GM12878 (cell line): ENCODE data around the gene GALNT9. TPM values are rescaled to one million over a fixed set of nuclear protein-coding genes. Genes with fewer than 3 reads are reported as not detected.

Source experiments
- ATAC-seq: fragments of 200-7000 bp; cut with Tn5 transposase; 3 replicates; pipeline ENCODE4 v1.9.1; 2020; ENCODE audit warnings: mild to moderate bottlenecking, moderate library complexity
- BruUV-seq: library from RNA; stranded (reverse); fragments of 400-500 nt; replicated peaks from 2 replicates; lab custom pipeline; 2021; lab: Mats Ljungman, UMichigan
- CTCF ChIA-PET: fragments of 300-600 bp; sonication (Branson Sonifier 250); formaldehyde crosslinking; extraction: SDS; loops from one replicate; lab custom pipeline; 2021; ENCODE audit warnings: inconsistent platforms; lab: Yijun Ruan, JAX
- POLR2A ChIA-PET: fragments of 350-600 bp; formaldehyde crosslinking; extraction: SDS; loops from one replicate; lab custom pipeline; 2021; ENCODE audit warnings: inconsistent platforms; lab: Charles Lee
- RAD21 ChIA-PET: fragments of 300-600 bp; sonication (Branson Sonifier 250); formaldehyde crosslinking; loops from one replicate; lab custom pipeline; 2023; ENCODE audit warnings: antibody characterized with exemption; ENCODE audit not compliant: unreplicated experiment; lab: Charles Lee
- SMC1A ChIA-PET: fragments of 300-600 bp; sonication (Branson Sonifier 250); formaldehyde crosslinking; loops from one replicate; lab custom pipeline; 2023; ENCODE audit not compliant: unreplicated experiment, uncharacterized antibody; lab: Charles Lee
- DNase-seq: peaks from one replicate; pipeline ENCODE4 v3.0.0-alpha.2; 2011; ENCODE audit warnings: low read depth, low spot score
- FAIRE-seq: peaks from 3 replicates; lab custom pipeline; 2011; peaks lifted over from hg19 to GRCh38; lab: Jason Lieb, UNC
- H2AFZ ChIP-seq: 2 replicates; pipeline ENCODE4 v1.6.0; 2011; ENCODE audit warnings: low read depth, low read length, control low read depth; ENCODE audit not compliant: control insufficient read depth
- H3K27ac ChIP-seq: 2 replicates; pipeline ENCODE4 v1.5.1; 2011; ENCODE audit warnings: control low read depth; ENCODE audit not compliant: control insufficient read depth, insufficient read depth
- H3K27me3 ChIP-seq, 2 experiments: replicated peaks in 1 of 2; 2 replicates each; pipeline versions ENCODE4 v1.6.0 to v1.6.1; 2011; ENCODE audit warnings: low read length in 1 of 2; ENCODE audit not compliant: control insufficient read depth in 2 of 2, insufficient read depth in 2 of 2
- H3K36me3 ChIP-seq, 2 experiments: 2 replicates each; pipeline ENCODE4 v1.5.1; 2011; ENCODE audit warnings: low read length in 1 of 2; ENCODE audit not compliant: control insufficient read depth in 2 of 2, insufficient read depth in 2 of 2
- H3K4me1 ChIP-seq: 2 replicates; pipeline ENCODE4 v1.6.1; 2011; ENCODE audit warnings: mild to moderate bottlenecking, low read length, moderate library complexity, mixed read lengths; ENCODE audit not compliant: control insufficient read depth, insufficient read depth
- H3K4me2 ChIP-seq: 2 replicates; pipeline ENCODE4 v1.6.0; 2011; ENCODE audit warnings: control low read depth; ENCODE audit not compliant: control insufficient read depth, insufficient read depth
- H3K4me3 ChIP-seq: fragments of 200-600 bp; sonication (generic); 2 replicates; pipeline ENCODE4 v1.5.1; 2016
- H3K79me2 ChIP-seq: 2 replicates; pipeline ENCODE4 v1.6.0; 2011; ENCODE audit warnings: low read length; ENCODE audit not compliant: control insufficient read depth, insufficient read depth
- H3K9ac ChIP-seq: 2 replicates; pipeline ENCODE4 v1.8.0; 2011; ENCODE audit warnings: low read length, control low read depth, mixed read lengths; ENCODE audit not compliant: control insufficient read depth, insufficient read depth
- H3K9me3 ChIP-seq: replicated peaks from 3 replicates; pipeline ENCODE4 v1.5.1; 2011; ENCODE audit warnings: mild to moderate bottlenecking, low read length; ENCODE audit not compliant: control insufficient read depth, insufficient read depth
- H4K20me1 ChIP-seq: 2 replicates; pipeline ENCODE4 v1.6.0; 2011; ENCODE audit not compliant: control insufficient read depth, insufficient read depth
- ATF7 ChIP-seq: fragments of 450-650 bp; IDR thresholded peaks from 2 replicates; pipeline ENCODE4 v1.6.1; 2016; ENCODE audit warnings: low read depth, mild to moderate bottlenecking
- HDAC6 ChIP-seq: fragments of 200-600 bp; sonication (generic); IDR thresholded peaks from one replicate; pipeline ENCODE4 v1.8.0; 2017; ENCODE audit warnings: antibody characterized with exemption; ENCODE audit not compliant: unreplicated experiment
- JUND ChIP-seq: IDR thresholded peaks from 2 replicates; pipeline ENCODE4 v1.6.1; 2012; ENCODE audit warnings: low read depth, mild to moderate bottlenecking, low read length, improper control_type of control experiment, moderate library complexity
- KLF5 ChIP-seq: fragments of 450-650 bp; IDR thresholded peaks from 2 replicates; pipeline ENCODE4 v1.6.1; 2014; ENCODE audit warnings: mild to moderate bottlenecking; ENCODE audit not compliant: partially characterized antibody
- MXI1 ChIP-seq: fragments of 150-350 bp; IDR thresholded peaks from 2 replicates; pipeline ENCODE4 v1.6.1; 2011; ENCODE audit warnings: low read depth, mild to moderate bottlenecking, inconsistent platforms, low read length, improper control_type of control experiment
- RELA ChIP-seq: fragments of 450-650 bp; IDR thresholded peaks from 2 replicates; pipeline ENCODE4 v1.8.0; 2014; ENCODE audit warnings: borderline replicate concordance; ENCODE audit not compliant: partially characterized antibody
- TCF3 ChIP-seq: IDR thresholded peaks from 2 replicates; pipeline ENCODE4 v1.6.1; 2012; ENCODE audit warnings: low read depth, mild to moderate bottlenecking, low read length, borderline replicate concordance; ENCODE audit not compliant: insufficient read depth
- ZNF207 ChIP-seq: fragments of 450-650 bp; IDR thresholded peaks from 2 replicates; pipeline ENCODE4 v1.6.1; 2014; ENCODE audit warnings: antibody characterized with exemption, mild to moderate bottlenecking, borderline replicate concordance
- WGBS: methylation state at CpG from one replicate; pipeline ENCODE4 v1.1.6; 2016; ENCODE audit warnings: low lambda C conversion rate; ENCODE audit not compliant: insufficient replicate concordance, insufficient coverage; ENCODE audit errors: missing lambda C conversion rate; 5-methylcytosine and 5-hydroxymethylcytosine counted together
- in situ Hi-C: fragments of 300-500 bp; cut with MboI; formaldehyde crosslinking; loops from 9 replicates; pipeline ENCODE4 v1.14.3; 2018; ENCODE audit warnings: mixed read lengths
- intact Hi-C: fragments of 100-400 bp; cut with micrococcal nuclease; formaldehyde crosslinking; loops from one replicate; pipeline ENCODE4 v1.14.2; 2022; ENCODE audit not compliant: unreplicated experiment
- polyA plus RNA-seq, 11 experiments: library from polyadenylated mRNA; depleted of rRNA in 4 of 11; unstranded in 6 of 11; stranded (reverse) in 5 of 11; fragments of >200 nt; fragmentation: Nextera tagmentation in 4 of 11; fragmentation: Illumina TruSeq in 1 of 11; extraction: Ambion mirVana in 4 of 11; extraction: Trizol in 1 of 11; gene quantifications; 1 replicate in 1 of 11; 2 replicates in 10 of 11; pipeline versions ENCODE4 v1.2.1 to v1.2.3, GENCODE V29; 2011 to 2016; ENCODE audit warnings: inconsistent platforms in 2 of 11, missing spikeins in 2 of 11, low read depth in 1 of 11
- total RNA-seq, 4 experiments: library from RNA; depleted of rRNA in 3 of 4; stranded (reverse); fragments of >200 nt in 3 of 4; fragmentation: Illumina TruSeq in 1 of 4; extraction: Trizol in 1 of 4; gene quantifications; 2 replicates each; pipeline versions ENCODE4 v1.2.1 to v1.2.3, GENCODE V29; 2013 to 2021
- TF ChIP-seq, protein P1 (sequence below): fragments of 450-650 bp; IDR thresholded peaks from 2 replicates; pipeline ENCODE4 v1.6.1; 2016; ENCODE audit warnings: mild to moderate bottlenecking, moderate library complexity, borderline replicate concordance

The GALNT9 gene
- total and polyA plus RNA-seq, 10 of the 15 experiments (the other 5 are each of a cell fraction or from before 2014, with no cell fraction given): 0.04 TPM; not detected in 9

DNA sequence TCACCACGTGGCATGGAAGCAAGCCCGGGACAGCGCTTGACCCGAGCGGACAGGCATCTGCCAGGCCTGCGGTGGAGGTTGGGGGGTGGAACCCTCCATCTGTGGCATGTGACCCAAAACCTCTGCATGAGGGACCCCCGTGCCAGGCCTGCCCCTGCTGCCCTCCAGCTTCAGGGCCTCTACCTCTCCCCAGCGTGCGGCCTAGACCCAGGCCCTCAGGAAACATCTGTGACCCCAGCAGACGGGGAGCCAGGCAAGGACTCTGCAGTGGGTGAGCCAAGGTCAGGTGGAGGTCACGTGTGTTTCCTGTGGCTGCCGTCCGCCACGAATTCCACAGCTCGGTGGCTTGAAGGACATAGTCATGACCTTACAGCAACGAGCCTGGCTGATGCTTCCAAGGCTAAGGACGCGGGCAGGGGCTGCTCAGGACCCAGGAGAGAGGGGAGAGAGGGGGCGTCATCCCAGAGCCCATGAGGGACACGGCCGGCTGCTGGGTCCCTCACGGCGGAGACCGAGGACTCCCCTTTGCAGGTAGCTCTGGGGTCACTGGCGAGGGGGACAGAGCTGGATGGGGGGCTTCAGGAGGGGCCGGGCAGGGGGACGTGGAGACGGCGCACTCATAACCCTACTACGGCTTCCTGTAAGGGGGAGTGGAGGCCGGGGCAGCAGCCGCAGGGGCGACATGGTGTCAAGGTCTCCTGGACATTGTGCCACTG, 91.5 kb downstream of the GALNT9 start (continued):
- TF ChIP-seq MXI1: no peak
- no peak for TF ChIP-seq HDAC6
- TF ChIP-seq KLF5: no peak
- TF ChIP-seq, all 136 proteins: peak for 0

DNA sequence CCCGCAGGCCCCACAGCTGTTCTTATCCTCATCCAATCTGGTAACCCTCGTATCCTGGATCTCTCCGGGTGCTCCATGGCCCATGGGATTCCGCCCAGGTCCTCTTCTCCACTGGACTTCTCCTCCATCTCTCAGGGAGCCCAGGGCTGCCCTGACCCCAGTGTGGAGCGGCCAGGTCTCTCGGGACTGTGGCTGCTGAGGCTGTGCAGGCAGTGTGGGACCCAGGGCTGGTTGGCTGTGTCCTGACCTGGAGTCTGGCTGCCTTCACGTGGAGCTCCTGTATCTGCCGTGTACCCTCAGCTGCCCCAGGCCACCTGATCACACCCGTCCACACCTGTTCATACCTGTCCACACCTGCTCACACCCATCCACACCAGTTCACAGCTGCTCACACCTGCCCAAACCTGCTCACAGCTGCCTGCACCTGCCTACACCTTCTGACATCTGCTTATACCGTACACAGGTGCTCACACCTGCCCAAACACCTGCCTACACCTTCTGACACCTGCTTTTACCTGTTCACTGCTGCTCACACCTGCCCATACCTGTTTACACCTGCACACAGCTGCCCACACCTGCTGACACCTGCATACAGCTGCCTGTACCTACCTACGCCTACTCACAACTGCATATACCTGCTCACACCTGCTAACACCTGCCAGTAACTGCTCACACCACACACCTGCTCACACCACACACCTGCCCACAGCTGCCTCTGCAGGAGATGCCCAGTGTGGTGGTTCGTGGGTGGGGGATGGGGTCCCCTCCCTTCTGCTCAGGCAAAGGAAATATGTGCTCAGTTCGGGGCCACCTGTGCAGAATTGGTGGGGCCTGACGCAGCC, 92.2 kb downstream of the GALNT9 start:
- no peak for ATAC-seq
- TF ChIP-seq ZNF207 (no peak), ATF7 (no peak), JUND (no peak), RELA (no peak), TCF3 (no peak)
- TF ChIP-seq, protein P1, sequence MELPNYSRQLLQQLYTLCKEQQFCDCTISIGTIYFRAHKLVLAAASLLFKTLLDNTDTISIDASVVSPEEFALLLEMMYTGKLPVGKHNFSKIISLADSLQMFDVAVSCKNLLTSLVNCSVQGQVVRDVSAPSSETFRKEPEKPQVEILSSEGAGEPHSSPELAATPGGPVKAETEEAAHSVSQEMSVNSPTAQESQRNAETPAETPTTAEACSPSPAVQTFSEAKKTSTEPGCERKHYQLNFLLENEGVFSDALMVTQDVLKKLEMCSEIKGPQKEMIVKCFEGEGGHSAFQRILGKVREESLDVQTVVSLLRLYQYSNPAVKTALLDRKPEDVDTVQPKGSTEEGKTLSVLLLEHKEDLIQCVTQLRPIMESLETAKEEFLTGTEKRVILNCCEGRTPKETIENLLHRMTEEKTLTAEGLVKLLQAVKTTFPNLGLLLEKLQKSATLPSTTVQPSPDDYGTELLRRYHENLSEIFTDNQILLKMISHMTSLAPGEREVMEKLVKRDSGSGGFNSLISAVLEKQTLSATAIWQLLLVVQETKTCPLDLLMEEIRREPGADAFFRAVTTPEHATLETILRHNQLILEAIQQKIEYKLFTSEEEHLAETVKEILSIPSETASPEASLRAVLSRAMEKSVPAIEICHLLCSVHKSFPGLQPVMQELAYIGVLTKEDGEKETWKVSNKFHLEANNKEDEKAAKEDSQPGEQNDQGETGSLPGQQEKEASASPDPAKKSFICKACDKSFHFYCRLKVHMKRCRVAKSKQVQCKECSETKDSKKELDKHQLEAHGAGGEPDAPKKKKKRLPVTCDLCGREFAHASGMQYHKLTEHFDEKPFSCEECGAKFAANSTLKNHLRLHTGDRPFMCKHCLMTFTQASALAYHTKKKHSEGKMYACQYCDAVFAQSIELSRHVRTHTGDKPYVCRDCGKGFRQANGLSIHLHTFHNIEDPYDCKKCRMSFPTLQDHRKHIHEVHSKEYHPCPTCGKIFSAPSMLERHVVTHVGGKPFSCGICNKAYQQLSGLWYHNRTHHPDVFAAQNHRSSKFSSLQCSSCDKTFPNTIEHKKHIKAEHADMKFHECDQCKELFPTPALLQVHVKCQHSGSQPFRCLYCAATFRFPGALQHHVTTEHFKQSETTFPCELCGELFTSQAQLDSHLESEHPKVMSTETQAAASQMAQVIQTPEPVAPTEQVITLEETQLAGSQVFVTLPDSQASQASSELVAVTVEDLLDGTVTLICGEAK: no peak
- in situ Hi-C loops (no loop called here), intact Hi-C loops (no loop called here)
- H4K20me1 ChIP-seq: no peaks in the 10 kb centered on the region
- ChIA-PET RAD21 (no interaction called here), POLR2A (no interaction called here), SMC1A (no interaction called here), CTCF (no interaction called here)
- DNase-seq: no peak
- FAIRE-seq: no peak
- H3K9me3 ChIP-seq: no peaks in the 10 kb centered on the region; the same call in 2 of the 3 replicates
- no peaks in the 10 kb centered on the region for H3K79me2 ChIP-seq
- H3K4me2 ChIP-seq: no peak overlapping the region
- no peak overlapping the region for H3K4me3 ChIP-seq
- 34% methylated on average over 14 of the region's 14 CpGs for WGBS
- H3K27ac ChIP-seq: no peak overlapping the region
- no peak overlapping the region for H3K9ac ChIP-seq
- H3K27me3 ChIP-seq: no peaks in the 10 kb centered on the region
- H3K4me1 ChIP-seq: no peaks in the 10 kb centered on the region
- no peaks in the 10 kb centered on the region for H3K36me3 ChIP-seq
- BruUV-seq: no TSS peak
- H2AFZ ChIP-seq: no peak overlapping the region
